HG03196 (cell line): ENCODE measurements around the gene CD34.

Experiments used
- ATAC-seq: cut with Tn5 transposase; IDR thresholded peaks from one replicate; pipeline ENCODE4 v1.9.1; 2021; ENCODE audit not compliant: unreplicated experiment

CD34 gene

GRCh38 chr1:207901041-207901653 lies 9.8 kb downstream of the CD34 start:
- no peak for ATAC-seq

- no peak for ATAC-seq
Observed at GRCh38 chr1:207898836-207899235, 12.1 kb downstream of the CD34 start.

- no peak for ATAC-seq
Observed at GRCh38 chr1:207898260-207898659, 12.7 kb downstream of the CD34 start.

GRCh38 chr1:207897188-207897587 lies 13.7 kb downstream of the CD34 start:
- ATAC-seq = no peak

GRCh38 chr1:207896547-207896946 lies 14.4 kb downstream of the CD34 start:
- no peak for ATAC-seq

- ATAC-seq = no peak
Observed at GRCh38 chr1:207894704-207895103, 16.2 kb downstream of the CD34 start.

GRCh38 chr1:207893737-207894582 lies 17.0 kb downstream of the CD34 start:
- no peak for ATAC-seq

GRCh38 chr1:207892764-207893163 lies 18.2 kb downstream of the CD34 start:
- no peak for ATAC-seq

GRCh38 chr1:207891148-207891547 lies 19.8 kb downstream of the CD34 start:
- no peak for ATAC-seq

- no peak for ATAC-seq
Observed at GRCh38 chr1:207890136-207890738, 20.7 kb downstream of the CD34 start.

- ATAC-seq = no peak
Observed at GRCh38 chr1:207888652-207889051, 22.3 kb downstream of the CD34 start.

- ATAC-seq = no peak
Observed at GRCh38 chr1:207887542-207888201, 23.3 kb downstream of the CD34 start.

- ATAC-seq = no peak
Observed at GRCh38 chr1:207886227-207886626, 24.7 kb downstream of the CD34 start.

GRCh38 chr1:207885129-207886032 lies 25.5 kb downstream of the CD34 start:
- peak; percentile 52 for ATAC-seq

- no peak for ATAC-seq
Observed at GRCh38 chr1:207884266-207885029, 26.5 kb downstream of the CD34 start.

- ATAC-seq = no peak
Observed at GRCh38 chr1:207883660-207884250, 27.2 kb downstream of the CD34 start.

- ATAC-seq = peak; percentile 64
Observed at GRCh38 chr1:207883104-207883651, 27.7 kb downstream of the CD34 start.

- ATAC-seq = no peak
Observed at GRCh38 chr1:207882692-207883091, 28.2 kb downstream of the CD34 start.

- no peak for ATAC-seq
Observed at GRCh38 chr1:207878939-207879338, 32.0 kb downstream of the CD34 start.
